HUES6 (cell line): Measurements from ENCODE around the gene ARSH.
"Not testable (repeated sequence)": the region's sequence is repeated elsewhere in the genome, so short reads cannot be mapped to it uniquely, and the experiment has no call there.

Experiments
- H3K27ac ChIP-seq: 2 replicates; pipeline ENCODE4 v1.7.0; 2013; ENCODE audit warnings: low read depth, mild to moderate bottlenecking, low read length, inconsistent platforms
- H3K27me3 ChIP-seq: 2 replicates; pipeline ENCODE4 v1.6.1; 2013; ENCODE audit warnings: low read length; ENCODE audit not compliant: control insufficient read depth, insufficient read depth
- H3K36me3 ChIP-seq: 2 replicates; pipeline ENCODE4 v1.6.1; 2013; ENCODE audit warnings: low read length; ENCODE audit not compliant: control insufficient read depth, insufficient read depth
- H3K4me1 ChIP-seq: 2 replicates; pipeline ENCODE4 v1.6.1; 2013; ENCODE audit warnings: low read length; ENCODE audit not compliant: control insufficient read depth, insufficient read depth
- H3K4me3 ChIP-seq: 2 replicates; pipeline ENCODE4 v1.5.1; 2013; ENCODE audit warnings: low read depth, low read length
- H3K9ac ChIP-seq: one replicate; pipeline ENCODE4 v1.6.1; 2013; ENCODE audit warnings: mild to moderate bottlenecking, low read length
- H3K9me3 ChIP-seq: 2 replicates; pipeline ENCODE4 v1.6.1; 2013; ENCODE audit warnings: low read depth, low read length; ENCODE audit not compliant: control insufficient read depth, insufficient read depth

ARSH gene

GRCh38 chrX:3037218-3037617 lies 30.9 kb downstream of the ARSH start:
- H3K4me3 ChIP-seq: no peak overlapping the region
- H3K27me3 ChIP-seq: no peaks in the 10 kb centered on the region
- H3K4me1 ChIP-seq: no peaks in the 10 kb centered on the region

GRCh38 chrX:3044196-3044595 lies 37.9 kb downstream of the ARSH start:
- H3K4me1 ChIP-seq: no peaks in the 10 kb centered on the region

More at GRCh38 chrX:3037218-3037617, 30.9 kb downstream of the ARSH start:
- H3K27ac ChIP-seq: no peak overlapping the region
- H3K36me3 ChIP-seq: no peaks in the 10 kb centered on the region
- H3K9me3 ChIP-seq: peaks cover 15% of the 10 kb centered on the region
- H3K9ac ChIP-seq: no peak overlapping the region

GRCh38 chrX:3044671-3045070 lies 38.3 kb downstream of the ARSH start:
- H3K4me1 ChIP-seq: no peaks in the 10 kb centered on the region
- no peaks in the 10 kb centered on the region for H3K27me3 ChIP-seq
- H3K9ac ChIP-seq: no peak overlapping the region
- H3K27ac ChIP-seq: no peak overlapping the region
- H3K9me3 ChIP-seq: 0 out of 2 replicates have a peak, but pooled peaks cover 3% of the 10 kb centered on the region
- H3K4me3 ChIP-seq: no peak overlapping the region
- no peaks in the 10 kb centered on the region for H3K36me3 ChIP-seq

More at GRCh38 chrX:3044196-3044595, 37.9 kb downstream of the ARSH start:
- no peaks in the 10 kb centered on the region for H3K27me3 ChIP-seq
- 0 out of 2 replicates have a peak, but pooled peaks cover 3% of the 10 kb centered on the region for H3K9me3 ChIP-seq
- no peak overlapping the region for H3K27ac ChIP-seq
- H3K36me3 ChIP-seq: no peaks in the 10 kb centered on the region
- no peak overlapping the region for H3K4me3 ChIP-seq
- H3K9ac ChIP-seq: no peak overlapping the region

GRCh38 chrX:3046253-3047240 lies 40.2 kb downstream of the ARSH start:
- Histone ChIP-seq H3K4me1 (no peaks in the 10 kb centered on the region), H3K27me3 (no peaks in the 10 kb centered on the region), H3K9me3 (no peaks in the 10 kb centered on the region), H3K27ac (no peak overlapping the region), H3K4me3 (no peak overlapping the region), H3K9ac (no peak overlapping the region), H3K36me3 (no peaks in the 10 kb centered on the region)

GRCh38 chrX:3050523-3051175 lies 44.3 kb downstream of the ARSH start:
- H3K9ac ChIP-seq, H3K36me3 ChIP-seq, H3K4me1 ChIP-seq, H3K27ac ChIP-seq, H3K27me3 ChIP-seq, H3K9me3 ChIP-seq, H3K4me3 ChIP-seq: not testable (repeated sequence)

GRCh38 chrX:3052860-3053259 lies 46.5 kb downstream of the ARSH start:
- H3K36me3 ChIP-seq: no peaks in the 10 kb centered on the region
- no peak overlapping the region for H3K4me3 ChIP-seq
- no peaks in the 10 kb centered on the region; the same call in 1 of the 2 replicates for H3K27me3 ChIP-seq

GRCh38 chrX:3066555-3066954 lies 60.2 kb downstream of the ARSH start:
- no peak overlapping the region for H3K9ac ChIP-seq
- no peaks in the 10 kb centered on the region for H3K9me3 ChIP-seq
- H3K36me3 ChIP-seq: no peaks in the 10 kb centered on the region
- H3K4me3 ChIP-seq: no peak overlapping the region
- H3K4me1 ChIP-seq: no peaks in the 10 kb centered on the region
- no peaks in the 10 kb centered on the region for H3K27me3 ChIP-seq
- H3K27ac ChIP-seq: no peak overlapping the region

More at GRCh38 chrX:3052860-3053259, 46.5 kb downstream of the ARSH start:
- H3K9me3 ChIP-seq: peaks cover 2% of the 10 kb centered on the region; the same call in 1 of the 2 replicates
- H3K9ac ChIP-seq: no peak overlapping the region
- H3K4me1 ChIP-seq: no peaks in the 10 kb centered on the region
- H3K27ac ChIP-seq: no peak overlapping the region

- Histone ChIP-seq H3K36me3 (no peaks in the 10 kb centered on the region), H3K9me3 (no peaks in the 10 kb centered on the region), H3K9ac (no peak overlapping the region), H3K27me3 (peaks cover 30% of the 10 kb centered on the region), H3K4me3 (no peak overlapping the region), H3K4me1 (no peaks in the 10 kb centered on the region), H3K27ac (no peak overlapping the region)
These were observed 69.6 kb downstream of the ARSH start for GRCh38 chrX:3075959-3076358.

GRCh38 chrX:3076416-3076991 lies 70.2 kb downstream of the ARSH start:
- Histone ChIP-seq H3K4me3 (no peak overlapping the region), H3K4me1 (no peaks in the 10 kb centered on the region), H3K9me3 (no peaks in the 10 kb centered on the region), H3K36me3 (no peaks in the 10 kb centered on the region), H3K9ac (no peak overlapping the region), H3K27ac (no peak overlapping the region), H3K27me3 (peaks cover 30% of the 10 kb centered on the region)
